ENCODE results near the gene ZEB1.

Gene ZEB1

DNA sequence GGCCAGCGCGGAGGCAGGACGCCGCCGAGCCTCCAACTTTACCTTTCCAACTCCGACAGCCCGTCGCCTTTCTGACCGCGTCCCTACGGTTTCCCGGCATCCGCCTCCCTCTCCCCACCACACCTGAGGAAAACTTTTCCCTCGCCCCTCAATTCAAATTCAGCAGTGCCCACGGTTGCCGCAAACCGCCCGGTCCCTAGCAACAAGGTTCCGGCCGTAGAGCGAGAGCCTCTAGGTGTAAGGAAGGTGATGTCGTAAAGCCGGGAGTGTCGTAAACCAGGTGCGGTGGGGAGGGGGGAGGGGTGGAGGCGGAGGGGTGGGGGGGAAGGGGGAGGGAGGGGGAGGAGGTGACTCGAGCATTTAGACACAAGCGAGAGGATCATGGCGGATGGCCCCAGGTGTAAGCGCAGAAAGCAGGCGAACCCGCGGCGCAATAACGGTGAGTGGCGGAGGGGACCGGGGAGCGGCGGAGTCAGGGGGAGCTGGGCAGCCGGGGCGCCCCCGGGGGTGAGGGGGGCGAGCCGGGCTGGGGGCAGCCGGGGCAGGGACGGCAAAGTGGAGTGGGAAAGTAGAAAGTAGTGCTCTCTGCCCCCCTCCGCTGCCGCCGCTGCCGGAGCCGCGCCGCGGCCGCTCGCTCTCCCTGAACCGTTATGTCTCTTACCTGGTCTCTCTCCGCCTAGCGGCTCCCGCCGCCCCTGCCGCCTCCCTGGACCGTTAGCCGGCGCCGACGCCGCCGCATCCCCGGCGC, at the start of gene ZEB1:
TSS of gene ZEB1 (plus strand) at position 363 of the 748 bp plus-strand sequence. CDS start at position 382, 19 bp downstream.
- peak; percentile 85 to 96 (median 92) for DNase-seq

DNA sequence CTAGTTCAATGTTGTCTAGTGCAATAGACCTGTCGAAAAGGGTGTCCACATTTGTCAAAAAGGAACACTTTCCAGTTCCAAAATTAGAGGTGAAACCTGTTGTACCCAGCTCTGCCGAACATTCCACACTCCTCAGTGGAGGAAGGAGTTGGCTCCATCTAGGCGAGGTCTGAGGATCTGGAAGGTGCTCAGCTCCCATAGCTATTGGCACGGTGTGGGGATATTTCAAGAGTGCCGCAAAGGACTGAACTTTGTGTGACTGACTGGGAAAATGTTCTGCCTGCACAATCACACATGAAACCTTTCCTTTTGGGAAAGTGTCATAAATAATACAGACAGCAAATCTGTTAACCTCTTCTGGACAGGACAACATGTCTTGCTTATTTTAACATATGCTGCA, 48.1 kb upstream of the ZEB1 start:
- no peak for DNase-seq

DNA sequence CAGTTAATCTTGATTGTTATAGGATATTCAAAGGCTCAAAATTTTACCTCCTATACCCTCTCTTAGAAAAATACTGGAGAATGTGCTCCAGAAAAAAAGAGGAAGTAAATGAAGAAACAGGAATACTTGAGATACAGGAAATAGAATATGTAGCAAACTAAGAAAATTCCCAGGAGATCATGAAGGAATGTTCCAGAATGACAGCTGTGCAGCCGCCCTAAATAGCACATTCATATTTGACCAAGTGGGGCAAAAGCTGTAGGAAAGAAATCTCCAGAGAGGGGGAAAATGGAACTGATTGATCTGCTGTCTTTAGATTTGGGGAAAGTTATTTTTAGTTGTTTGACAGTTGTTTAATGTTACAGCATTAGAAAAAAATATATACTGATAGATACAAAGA, 46.2 kb upstream of the ZEB1 start:
- no peak for DNase-seq

DNA sequence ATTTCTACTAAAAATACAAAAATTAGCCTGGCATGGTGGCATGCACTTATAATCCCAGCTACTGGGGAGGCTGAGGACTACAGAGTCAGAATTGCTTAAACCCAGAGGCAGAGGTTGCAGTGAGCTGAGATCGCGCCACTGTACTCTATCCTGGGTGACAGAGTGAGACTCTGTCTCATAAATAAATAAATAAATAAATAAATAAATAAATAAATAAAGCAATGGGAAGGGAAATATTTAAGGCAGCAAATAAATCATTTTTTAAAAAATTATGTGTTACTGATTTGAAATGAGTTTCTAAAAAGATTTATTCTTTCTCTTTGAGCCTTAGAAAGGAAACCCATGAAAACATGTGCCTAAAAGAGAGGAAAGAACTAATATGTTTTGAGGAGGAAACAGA, 45.2 kb upstream of the ZEB1 start:
- no peak for DNase-seq

DNA sequence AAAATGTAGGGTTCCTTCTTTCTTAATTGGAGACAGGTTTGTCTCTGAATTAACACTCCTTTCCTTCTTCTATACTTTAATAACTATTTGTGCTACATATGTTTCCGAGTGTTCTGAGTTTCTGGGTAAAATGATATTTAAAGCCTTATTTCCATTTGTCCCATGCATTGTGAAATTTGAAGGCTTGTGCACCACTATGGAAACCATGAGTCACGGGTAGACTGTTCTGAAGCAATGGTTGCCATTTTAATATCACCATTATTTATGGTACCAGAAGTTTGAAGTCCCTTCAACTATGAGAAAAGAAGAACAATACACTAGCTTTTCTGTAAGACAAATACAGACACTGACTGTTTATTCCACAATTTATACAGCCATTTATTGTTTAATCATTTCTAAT, 44.7 kb upstream of the ZEB1 start:
- no peak for DNase-seq

DNA sequence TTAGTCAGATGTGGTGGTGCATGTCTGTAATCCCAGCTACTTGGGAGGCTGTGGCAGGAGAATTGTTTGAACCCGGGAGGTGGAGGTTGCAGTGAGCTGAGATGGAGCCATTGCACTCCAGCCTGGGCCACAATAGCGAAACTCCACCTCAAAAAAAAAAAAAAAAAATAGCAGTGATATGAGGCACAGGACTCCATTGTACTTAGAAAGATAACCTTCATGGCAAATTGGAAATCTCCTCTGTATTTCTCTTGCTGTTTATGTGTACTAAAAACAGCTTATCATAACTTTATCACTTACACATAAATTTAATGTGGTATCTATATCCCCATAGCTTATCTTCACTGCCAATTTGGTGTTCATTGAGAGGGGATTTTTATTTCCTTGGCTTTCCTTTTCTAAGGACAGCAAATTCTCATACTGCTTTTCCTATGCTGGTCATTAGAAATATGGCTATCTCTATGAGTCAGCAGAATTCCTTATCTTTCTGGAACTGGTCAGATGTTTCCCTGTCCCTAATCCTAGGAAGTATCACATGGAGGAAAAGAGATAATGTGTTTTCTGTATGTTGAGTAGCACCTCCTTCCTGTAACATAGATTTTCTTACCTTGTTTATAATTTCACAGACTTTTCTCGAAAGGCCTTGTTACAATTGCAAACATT, 40.6 kb upstream of the ZEB1 start:
- DNase-seq: no peak

DNA sequence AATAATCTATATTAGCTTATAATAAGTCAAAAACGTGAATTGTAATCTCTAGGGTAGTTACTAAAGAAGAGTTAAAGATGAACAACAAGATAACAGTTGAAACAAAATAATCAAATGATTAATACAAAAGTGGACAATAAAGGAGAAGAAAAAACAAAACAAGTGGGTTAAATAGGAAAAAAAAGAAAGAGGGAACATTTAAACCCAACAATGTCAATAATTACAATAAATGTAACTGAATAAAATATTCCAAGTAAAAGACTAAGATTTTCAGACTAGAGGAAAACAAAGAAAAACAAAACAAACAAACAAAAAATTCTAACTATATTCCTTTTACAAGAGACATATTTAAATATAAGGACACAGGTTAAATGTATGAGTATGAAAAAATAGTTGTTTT, 38.0 kb upstream of the ZEB1 start:
- DNase-seq: no peak

DNA sequence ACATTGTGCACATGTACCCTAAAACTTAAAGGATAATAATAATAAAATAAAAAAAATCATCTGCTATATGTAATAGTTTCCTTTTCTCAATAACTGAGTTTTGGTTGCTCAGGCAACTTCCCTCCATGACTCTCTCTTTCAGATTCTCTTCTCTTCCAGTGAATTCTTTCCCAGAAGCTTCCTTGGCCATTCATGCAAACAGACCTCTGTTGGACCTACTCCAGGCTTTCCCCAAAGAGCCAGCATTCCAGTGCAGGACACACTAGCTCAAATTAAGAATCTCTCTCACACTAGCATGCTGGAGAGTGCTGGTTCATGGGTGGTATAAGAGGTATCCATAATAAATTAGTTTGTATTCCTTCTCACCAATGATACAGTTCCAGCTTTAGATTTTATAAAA, 31.0 kb upstream of the ZEB1 start:
- no peak for DNase-seq

DNA sequence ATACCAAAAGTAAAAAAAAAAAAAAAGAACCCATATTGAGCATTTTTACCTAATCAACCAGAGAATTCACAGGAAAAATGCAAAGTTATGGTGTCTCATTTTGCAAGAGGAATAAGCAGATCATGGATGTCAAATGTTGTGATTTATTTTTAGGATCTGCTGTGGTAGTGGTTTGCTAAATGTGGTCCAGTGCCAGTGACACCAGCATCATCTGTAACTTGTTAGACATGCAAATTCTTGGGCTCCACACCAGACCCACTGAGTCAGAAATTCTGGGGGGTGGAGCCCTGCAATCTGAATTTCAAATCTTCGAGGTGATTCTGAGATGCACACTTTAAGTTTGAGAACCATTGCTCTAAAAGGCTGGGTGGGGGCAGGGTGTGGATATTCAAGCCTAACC, 30.1 kb upstream of the ZEB1 start:
- DNase-seq: no peak

DNA sequence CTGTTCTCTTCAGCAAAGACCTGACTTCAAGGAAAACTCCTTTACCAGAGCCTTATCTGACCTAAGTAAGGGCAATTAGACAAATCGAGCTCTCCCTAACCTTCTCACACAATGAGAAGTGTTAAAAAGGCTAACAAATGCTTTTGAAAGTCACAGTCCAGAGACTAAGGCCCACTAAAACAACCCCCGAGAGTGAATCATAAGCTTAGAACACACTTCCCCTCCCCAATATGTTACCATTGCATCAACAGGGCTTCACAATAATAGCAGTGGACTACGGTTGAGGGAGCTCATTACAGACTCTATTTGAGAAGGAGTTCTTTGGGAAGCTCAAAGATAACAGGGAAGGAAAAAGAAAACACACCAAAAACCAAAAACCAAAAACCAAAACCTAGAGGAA, 28.6 kb upstream of the ZEB1 start:
- DNase-seq: no peak

DNA sequence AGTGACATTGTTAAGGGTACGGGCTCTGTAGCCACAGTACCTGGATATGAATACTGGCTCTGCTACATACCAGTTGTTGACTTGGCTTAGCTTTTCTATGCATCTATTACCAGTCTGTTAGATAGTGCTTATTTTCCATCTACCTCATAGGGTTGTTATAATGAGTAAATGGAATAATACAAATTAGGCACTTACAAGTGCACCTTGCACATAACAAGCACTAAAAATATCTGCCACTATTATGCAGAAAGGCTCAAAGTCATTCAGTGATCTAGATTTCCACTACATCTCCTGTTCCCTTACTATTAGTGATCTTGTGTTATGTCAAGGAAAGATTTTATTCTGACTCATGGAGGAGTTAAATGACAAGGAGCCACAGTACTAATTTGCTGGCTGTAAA, 27.9 kb upstream of the ZEB1 start:
- DNase-seq: no peak

DNA sequence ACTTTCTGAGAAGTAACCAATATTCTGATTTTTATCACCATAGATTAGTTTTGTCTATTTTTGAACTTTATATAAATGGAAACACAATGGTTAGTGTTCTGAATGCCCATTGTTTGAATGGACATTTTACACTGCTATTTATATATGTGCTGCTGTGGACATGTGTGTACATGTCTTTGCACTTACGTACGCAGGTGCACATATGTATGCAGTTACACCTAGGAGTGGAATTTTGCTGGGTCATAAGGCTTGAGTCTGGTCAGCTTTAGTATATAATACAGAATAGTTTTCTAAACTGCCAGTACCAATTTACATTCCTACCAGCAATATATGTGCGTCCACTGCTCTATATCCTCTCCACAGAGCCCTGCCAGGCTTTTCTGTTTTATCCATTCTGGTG, 24.5 kb upstream of the ZEB1 start:
- DNase-seq: no peak

DNA sequence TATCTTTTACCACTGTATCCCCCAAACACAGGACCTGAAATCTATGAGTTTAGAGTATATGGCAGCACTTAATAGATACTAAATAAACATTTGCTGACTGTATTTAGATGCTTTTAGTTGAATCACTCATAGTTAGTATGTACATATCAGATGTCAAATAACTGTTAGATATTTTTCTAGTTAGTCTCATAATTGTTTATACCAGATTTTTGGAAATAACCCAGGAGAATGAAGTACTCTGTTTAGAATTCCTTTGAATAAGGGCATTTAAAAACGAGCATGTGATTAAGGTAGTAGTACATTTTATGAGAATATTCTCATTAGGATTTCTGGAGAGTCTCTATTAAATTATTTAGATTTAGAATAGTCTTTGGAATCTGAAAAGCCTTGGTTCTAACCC, 22.3 kb upstream of the ZEB1 start:
- DNase-seq: no peak

DNA sequence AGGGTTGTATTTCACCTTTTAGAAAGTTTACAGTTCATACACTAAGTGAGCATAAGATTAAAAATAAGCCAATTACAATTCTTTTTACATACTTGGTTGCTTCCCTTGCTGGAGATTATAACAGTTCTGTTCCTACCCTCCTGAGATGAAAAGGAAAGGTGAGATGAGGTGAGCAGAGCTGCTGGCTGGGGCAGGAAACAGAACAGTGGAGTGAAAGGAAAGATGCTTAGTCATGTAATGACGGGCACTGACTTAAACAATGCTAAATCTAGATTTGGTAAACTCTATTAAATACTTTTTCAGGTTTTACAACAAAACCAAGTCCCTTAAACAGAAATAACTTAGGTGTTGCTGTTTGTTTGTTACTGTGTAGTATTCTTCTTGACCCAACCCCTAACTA, 19.9 kb upstream of the ZEB1 start:
- peak in 3 of 6 experiments; percentile 17 to 25 (median 20) for DNase-seq

DNA sequence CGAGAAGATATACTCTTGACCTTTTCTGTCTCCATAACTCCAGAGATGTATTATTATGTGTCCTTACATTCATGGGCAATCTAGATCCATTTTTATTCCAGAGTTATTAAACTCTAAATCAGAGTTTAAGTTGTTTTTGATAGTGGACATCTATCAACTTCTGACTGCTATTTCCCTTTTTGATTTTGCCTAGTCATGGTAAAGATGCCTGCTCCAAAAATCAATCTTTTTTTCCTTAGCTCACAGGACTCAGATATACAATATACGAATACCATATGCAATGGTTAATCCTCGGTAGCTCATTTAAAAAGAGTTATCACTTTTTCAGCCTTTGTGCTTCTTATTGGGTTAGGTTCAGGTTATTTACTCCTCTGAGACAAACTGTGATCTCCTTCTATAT, 15.8 kb upstream of the ZEB1 start:
- no peak for DNase-seq

DNA sequence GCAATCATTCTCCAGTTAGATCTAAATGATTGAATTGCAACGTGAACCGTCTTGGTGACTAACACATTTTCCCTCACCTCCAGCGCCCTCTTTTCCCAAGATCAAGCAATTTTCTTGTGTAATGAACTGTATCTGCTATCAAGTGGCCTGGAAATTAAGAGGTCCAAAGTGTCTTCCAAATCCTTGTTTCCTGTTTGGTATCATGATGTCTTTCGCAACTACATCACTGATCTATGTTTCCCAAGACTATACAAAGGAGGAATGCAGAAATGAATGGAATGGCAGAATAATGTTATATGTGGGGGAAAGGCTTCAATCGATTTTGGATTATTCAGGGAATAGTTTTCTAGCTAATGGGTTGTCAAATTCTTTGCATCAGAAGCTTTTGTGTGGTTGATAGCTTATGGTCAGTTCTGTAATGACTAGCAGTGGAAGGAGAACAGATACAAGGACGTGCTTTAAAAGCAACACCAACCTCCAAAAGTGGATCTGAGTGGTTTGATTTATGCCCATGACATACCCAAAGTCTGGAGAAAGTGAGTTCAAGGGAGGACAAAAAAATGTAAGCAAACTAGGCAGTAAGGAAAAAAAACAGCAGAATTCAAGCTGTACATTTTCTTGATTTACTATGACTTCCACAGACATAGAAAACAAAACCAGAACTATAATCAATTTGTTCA, 14.6 kb upstream of the ZEB1 start:
- DNase-seq: no peak

DNA sequence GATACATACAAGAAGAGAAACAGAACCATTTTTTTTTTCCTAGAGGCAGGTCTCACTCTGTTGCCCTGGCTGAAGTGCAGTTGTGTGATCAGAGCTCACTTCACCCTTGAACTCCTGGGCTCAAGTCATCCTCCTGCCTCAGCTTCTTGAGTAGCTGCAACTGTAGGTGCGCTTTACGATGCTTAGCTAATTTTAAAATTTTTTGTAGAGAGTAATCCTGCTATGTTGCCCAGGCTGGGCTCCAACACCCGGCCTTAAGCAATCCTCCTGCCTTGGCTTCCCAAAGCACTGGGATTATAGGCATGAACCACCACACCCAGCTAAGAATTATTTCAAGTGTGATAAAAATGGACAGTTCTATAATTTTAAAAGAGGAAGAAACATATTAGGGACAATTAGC, 5.6 kb upstream of the ZEB1 start:
- no peak for DNase-seq

DNA sequence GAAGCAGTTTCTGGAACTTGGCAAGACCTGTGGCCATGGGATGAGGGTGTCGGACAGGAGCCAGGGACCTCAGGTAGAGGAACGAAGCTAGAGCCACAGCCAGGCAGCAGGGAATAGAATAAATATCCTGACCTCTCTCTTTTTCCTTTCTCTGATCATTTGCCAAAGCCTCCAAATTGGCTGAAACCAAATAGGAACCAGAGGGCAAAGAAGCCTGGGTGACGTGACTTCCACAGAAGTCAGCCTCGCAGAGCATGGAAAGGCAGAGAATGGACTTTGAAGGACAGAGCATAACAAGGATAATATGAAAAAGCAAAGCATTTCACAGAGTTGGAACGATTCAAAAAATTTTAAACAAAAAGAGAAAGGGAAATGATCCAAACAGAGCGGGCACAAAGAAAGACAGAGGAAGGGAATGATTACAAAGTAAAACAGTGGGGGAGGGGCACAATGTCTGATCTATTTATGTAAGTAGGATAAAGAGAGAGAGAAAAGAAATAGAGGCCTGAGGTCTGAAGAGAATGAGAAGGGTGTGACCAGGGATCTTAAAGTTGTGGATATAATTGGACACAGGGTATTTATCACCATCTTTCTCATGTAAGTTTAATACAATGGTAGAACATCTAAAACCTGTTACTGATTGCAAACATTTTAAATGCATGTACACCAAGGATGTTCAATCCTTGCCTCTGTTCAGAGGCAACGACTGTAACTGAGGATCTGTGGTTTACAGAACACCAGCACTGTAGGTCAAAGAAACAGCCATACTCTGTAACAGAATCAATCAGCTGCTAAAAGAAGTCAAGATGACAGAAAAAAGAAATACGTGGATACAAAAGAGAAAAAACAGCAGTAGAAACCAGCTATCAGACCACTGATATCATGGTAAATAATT, 4.5 kb upstream of the ZEB1 start:
- no peak for DNase-seq

DNA sequence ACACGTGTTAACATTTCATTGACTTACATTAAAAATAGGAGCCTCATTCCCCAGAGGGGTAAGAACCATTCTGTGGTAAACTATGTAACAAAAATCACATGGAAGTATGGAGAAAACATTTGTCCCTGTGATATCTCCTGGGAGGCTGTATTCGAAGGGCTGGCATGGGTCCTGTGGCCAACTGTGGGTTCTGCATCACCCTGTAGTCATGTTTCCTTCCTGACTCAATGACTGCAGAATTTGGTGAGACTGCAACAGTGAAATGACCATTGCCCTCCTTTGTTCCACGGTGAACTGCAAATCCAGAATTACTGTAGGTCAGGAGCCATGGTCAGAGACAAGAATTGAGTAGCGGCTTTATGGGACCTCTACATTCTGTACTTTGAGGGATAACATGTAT, 3.6 kb upstream of the ZEB1 start:
- DNase-seq: no peak

DNA sequence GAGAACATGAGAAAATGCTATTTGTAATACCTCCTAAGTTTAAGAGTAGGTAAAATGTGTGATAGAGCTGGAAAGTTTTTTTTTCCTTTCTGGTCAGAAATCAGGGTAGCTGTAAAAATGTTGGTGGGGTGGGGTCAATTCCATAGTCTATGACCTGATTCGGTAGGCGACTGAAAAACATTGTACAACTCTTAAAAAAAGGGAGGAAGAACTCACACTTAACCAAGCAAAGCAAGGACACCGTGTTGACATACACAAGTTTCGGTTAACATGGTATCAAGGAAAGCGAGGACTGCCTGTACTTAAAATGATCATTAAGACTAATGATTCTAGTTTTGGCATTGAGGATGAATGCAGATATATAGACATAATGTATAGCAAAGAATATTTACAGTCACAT, 1.8 kb upstream of the ZEB1 start:
- DNase-seq: no peak

DNA sequence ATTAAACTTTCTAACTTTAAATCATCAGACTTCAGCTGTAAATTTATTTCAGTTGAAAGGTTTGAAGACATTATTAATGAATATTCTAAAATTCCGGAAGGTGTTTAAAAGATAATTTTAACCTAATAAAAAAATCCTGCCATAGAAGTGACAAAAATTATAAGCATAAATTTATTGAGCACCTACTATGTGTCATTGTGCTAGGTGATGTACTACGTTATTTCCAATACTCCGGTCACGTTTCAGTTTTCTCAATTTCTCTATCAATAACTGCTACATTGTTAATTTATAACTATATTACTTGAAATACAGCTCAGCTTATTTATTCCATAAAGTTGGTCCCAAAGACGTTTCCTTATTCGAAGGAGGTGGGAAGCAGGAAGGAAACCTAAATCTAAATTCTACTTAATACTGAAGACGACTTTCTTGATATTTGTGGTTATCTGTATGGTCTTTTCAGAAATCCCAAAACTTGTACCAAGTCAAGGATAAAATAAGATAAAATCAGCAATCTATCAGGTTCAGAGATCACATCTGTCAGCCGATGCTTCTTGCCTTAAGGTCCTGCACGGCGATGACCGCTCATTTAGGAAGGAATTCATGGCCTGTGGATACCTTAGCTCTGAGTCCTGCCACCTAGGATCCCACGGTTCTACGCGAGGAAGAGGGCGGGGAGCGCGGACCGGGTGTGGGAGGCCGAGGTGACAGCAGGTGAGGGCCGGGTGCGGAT, 1.2 kb upstream of the ZEB1 start:
- no peak for DNase-seq

DNA sequence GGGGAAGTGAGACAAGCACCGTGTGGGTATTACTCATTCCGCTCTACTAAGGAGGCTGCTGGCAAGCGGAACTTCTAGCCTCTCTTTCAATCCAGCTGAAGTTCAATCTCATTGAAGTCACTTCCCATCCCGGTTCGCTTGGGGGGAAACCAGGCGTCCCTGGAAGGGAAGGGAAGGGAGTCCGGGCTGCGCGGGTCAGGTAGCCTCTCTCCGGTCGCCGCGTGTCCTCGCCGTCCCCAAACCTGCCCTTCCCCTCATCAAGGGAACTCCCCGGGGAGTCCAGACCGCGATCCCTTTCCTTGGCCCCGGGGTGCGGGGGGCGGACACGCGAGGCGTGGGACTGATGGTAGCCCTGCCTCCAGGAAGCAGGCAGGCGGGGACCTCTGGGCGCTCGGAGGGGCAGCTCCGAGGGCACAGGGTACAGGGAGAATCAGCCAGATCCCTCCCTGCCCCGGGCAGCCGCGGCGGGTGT, 598 bp upstream of the ZEB1 start:
- peak; percentile 70 to 87 (median 80) for DNase-seq
